Mucosa of gallbladder (tissue), 1 donor: ENCODE data around the gene UROC1. TPM values are rescaled to one million over a fixed set of nuclear protein-coding genes. Genes with fewer than 3 reads are reported as not detected.

Experiments
- DNase-seq: peaks from one replicate; pipeline ENCODE4 v3.0.0-alpha.2; 2020; ENCODE audit warnings: low spot score
- total RNA-seq: library from RNA; stranded (reverse); gene quantifications from one replicate; pipeline ENCODE4 v1.2.1, GENCODE V29; 2021
- donor health status: DM: no; HTN: no; CAD: no.

The UROC1 gene
- total RNA-seq, 1 donor from 2014 or later, result 0.14 TPM

- no peak for DNase-seq
Observed at GRCh38 chr3:126516152-126516935, 1.2 kb downstream of the UROC1 start.

- DNase-seq, result no peak
Observed at GRCh38 chr3:126515066-126515706, 2.4 kb downstream of the UROC1 start.

GRCh38 chr3:126514161-126514560 is 3.4 kb downstream of the UROC1 start:
- DNase-seq, result no peak

GRCh38 chr3:126512916-126513650 is 4.5 kb downstream of the UROC1 start:
- DNase-seq, result no peak

GRCh38 chr3:126512026-126512425 is 5.5 kb downstream of the UROC1 start:
- no peak for DNase-seq

- DNase-seq, result no peak
Observed at GRCh38 chr3:126511291-126511690, 6.3 kb downstream of the UROC1 start.

- DNase-seq, result no peak
Observed at GRCh38 chr3:126510308-126510910, 7.2 kb downstream of the UROC1 start.

GRCh38 chr3:126509597-126510307 is 7.8 kb downstream of the UROC1 start:
- DNase-seq, result no peak

- DNase-seq, result no peak
Observed at GRCh38 chr3:126508564-126508964, 9.0 kb downstream of the UROC1 start.

GRCh38 chr3:126507886-126508285 is 9.7 kb downstream of the UROC1 start:
- DNase-seq, result no peak

- no peak for DNase-seq
Observed at GRCh38 chr3:126503701-126504100, 13.9 kb downstream of the UROC1 start.

- DNase-seq, result no peak
Observed at GRCh38 chr3:126502656-126503055, 14.9 kb downstream of the UROC1 start.

GRCh38 chr3:126501736-126502135 is 15.8 kb downstream of the UROC1 start:
- no peak for DNase-seq

- DNase-seq, result no peak
Observed at GRCh38 chr3:126501054-126501453, 16.5 kb downstream of the UROC1 start.

GRCh38 chr3:126500016-126500415 is 17.6 kb downstream of the UROC1 start:
- no peak for DNase-seq

GRCh38 chr3:126499401-126499800 is 18.2 kb downstream of the UROC1 start:
- no peak for DNase-seq

GRCh38 chr3:126498929-126499328 is 18.6 kb downstream of the UROC1 start:
- DNase-seq, result no peak

GRCh38 chr3:126498461-126498860 is 19.1 kb downstream of the UROC1 start:
- no peak for DNase-seq

- DNase-seq, result no peak
Observed at GRCh38 chr3:126497956-126498355, 19.6 kb downstream of the UROC1 start.

GRCh38 chr3:126496894-126497850 is 20.4 kb downstream of the UROC1 start:
- DNase-seq, result no peak
